GM12872 (cell line): ENCODE data around the gene MAN1A1.

Experiments
- TF ChIP-seq, protein P1 (sequence below): IDR thresholded peaks from 3 replicates; pipeline ENCODE4 v1.5.1; 2011; ENCODE audit warnings: low read depth, mild to moderate bottlenecking, low read length, moderate library complexity; ENCODE audit not compliant: insufficient read depth

MAN1A1 gene

GRCh38 chr6:119368921-119369320 is 19.4 kb upstream of the MAN1A1 start:
- TF ChIP-seq, protein P1, sequence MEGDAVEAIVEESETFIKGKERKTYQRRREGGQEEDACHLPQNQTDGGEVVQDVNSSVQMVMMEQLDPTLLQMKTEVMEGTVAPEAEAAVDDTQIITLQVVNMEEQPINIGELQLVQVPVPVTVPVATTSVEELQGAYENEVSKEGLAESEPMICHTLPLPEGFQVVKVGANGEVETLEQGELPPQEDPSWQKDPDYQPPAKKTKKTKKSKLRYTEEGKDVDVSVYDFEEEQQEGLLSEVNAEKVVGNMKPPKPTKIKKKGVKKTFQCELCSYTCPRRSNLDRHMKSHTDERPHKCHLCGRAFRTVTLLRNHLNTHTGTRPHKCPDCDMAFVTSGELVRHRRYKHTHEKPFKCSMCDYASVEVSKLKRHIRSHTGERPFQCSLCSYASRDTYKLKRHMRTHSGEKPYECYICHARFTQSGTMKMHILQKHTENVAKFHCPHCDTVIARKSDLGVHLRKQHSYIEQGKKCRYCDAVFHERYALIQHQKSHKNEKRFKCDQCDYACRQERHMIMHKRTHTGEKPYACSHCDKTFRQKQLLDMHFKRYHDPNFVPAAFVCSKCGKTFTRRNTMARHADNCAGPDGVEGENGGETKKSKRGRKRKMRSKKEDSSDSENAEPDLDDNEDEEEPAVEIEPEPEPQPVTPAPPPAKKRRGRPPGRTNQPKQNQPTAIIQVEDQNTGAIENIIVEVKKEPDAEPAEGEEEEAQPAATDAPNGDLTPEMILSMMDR, result no peak

- TF ChIP-seq, protein P1, result no peak
Observed at GRCh38 chr6:119361209-119361608, 11.6 kb upstream of the MAN1A1 start.

GRCh38 chr6:119360262-119360915 is 10.8 kb upstream of the MAN1A1 start:
- TF ChIP-seq, protein P1, result no peak

DNA sequence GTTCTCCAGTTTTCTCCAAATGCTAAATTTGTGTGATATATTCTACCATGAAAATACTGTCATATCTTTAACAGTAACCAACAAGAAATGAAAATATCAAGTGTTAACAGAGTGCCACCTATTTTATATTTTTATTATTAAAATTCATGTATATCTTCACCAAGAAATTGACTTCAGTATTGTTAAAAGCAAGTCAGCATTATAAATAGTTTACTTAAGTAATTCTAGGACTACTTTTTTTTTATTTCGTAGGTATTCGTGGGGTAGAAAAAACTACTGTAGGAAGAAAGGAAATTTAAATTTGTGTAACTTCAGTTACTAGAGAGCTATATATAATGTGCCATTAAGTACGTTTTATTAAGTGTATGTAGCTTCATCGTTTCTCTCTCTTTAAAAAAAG is 6.3 kb upstream of the MAN1A1 start:
- TF ChIP-seq, protein P1, result no peak

DNA sequence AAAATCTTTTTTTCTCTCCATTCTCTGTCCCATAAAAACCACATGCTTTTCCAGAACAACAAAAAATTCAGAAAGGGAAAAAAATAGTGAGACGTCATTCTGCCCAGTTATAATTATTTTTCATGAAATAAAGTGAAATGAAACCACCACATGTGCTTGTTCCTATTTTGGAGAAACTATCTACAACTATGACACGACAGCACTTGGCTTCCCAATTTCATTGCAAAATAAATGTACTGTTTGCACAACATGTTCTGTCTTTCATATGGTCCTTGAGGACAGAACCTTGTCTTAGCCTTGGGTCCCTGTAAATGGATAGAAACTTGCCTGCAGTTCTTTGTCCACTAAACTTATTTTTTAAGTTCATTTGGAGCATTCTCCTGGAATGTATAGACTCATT is 5.6 kb upstream of the MAN1A1 start:
- TF ChIP-seq, protein P1, result no peak

GRCh38 chr6:119353696-119354095 is 4.1 kb upstream of the MAN1A1 start:
- TF ChIP-seq, protein P1, result no peak

- TF ChIP-seq, protein P1, result no peak
Observed at GRCh38 chr6:119352001-119352400, 2.4 kb upstream of the MAN1A1 start.
